Measurements from ENCODE around the gene RFC4.
"Not testable (repeated sequence)": the region's sequence is repeated elsewhere in the genome, so short reads cannot be mapped to it uniquely, and the experiment has no call there.

Gene RFC4, protein sequence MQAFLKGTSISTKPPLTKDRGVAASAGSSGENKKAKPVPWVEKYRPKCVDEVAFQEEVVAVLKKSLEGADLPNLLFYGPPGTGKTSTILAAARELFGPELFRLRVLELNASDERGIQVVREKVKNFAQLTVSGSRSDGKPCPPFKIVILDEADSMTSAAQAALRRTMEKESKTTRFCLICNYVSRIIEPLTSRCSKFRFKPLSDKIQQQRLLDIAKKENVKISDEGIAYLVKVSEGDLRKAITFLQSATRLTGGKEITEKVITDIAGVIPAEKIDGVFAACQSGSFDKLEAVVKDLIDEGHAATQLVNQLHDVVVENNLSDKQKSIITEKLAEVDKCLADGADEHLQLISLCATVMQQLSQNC

GRCh38 chr3:186806089-186807055 lies at the start of gene RFC4:
RFC4 (minus strand) TSS chr3:186806482; CDS start chr3:186804713, 1,769 bp downstream.
- TF ChIP-seq, protein P1, sequence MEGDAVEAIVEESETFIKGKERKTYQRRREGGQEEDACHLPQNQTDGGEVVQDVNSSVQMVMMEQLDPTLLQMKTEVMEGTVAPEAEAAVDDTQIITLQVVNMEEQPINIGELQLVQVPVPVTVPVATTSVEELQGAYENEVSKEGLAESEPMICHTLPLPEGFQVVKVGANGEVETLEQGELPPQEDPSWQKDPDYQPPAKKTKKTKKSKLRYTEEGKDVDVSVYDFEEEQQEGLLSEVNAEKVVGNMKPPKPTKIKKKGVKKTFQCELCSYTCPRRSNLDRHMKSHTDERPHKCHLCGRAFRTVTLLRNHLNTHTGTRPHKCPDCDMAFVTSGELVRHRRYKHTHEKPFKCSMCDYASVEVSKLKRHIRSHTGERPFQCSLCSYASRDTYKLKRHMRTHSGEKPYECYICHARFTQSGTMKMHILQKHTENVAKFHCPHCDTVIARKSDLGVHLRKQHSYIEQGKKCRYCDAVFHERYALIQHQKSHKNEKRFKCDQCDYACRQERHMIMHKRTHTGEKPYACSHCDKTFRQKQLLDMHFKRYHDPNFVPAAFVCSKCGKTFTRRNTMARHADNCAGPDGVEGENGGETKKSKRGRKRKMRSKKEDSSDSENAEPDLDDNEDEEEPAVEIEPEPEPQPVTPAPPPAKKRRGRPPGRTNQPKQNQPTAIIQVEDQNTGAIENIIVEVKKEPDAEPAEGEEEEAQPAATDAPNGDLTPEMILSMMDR (IDR thresholded peaks at IDR 0.05; ENCODE audit: borderline replicate concordance, insufficient read depth, low read depth, low read length) = no peak
- peak within 1 kb of the TSS; percentile 57 for H3K4me3 ChIP-seq (ENCODE audit: low read depth, low read length)

- TF ChIP-seq, protein P1 (IDR thresholded peaks at IDR 0.05; ENCODE audit: borderline replicate concordance, insufficient read depth, low read depth, low read length) = no peak
- no peak overlapping the region for H3K4me3 ChIP-seq (ENCODE audit: low read depth, low read length)
These were observed 48.7 kb upstream of the RFC4 start for GRCh38 chr3:186854954-186855353.

DNA sequence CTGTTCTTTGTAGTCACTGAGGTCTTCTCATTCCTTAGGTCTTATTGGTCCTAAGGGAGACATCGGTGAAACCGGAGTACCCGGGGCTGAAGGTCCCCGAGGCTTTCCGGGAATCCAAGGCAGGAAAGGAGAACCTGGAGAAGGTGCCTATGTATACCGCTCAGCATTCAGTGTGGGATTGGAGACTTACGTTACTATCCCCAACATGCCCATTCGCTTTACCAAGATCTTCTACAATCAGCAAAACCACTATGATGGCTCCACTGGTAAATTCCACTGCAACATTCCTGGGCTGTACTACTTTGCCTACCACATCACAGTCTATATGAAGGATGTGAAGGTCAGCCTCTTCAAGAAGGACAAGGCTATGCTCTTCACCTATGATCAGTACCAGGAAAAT lies 47.9 kb upstream of the RFC4 start:
- TF ChIP-seq, protein P1 (IDR thresholded peaks at IDR 0.05; ENCODE audit: borderline replicate concordance, insufficient read depth, low read depth, low read length) = no peak
- H3K4me3 ChIP-seq (ENCODE audit: low read depth, low read length) = no peak overlapping the region

GRCh38 chr3:186852994-186853393 lies 46.7 kb upstream of the RFC4 start:
- no peak overlapping the region for H3K4me3 ChIP-seq (ENCODE audit: low read depth, low read length)
- TF ChIP-seq, protein P1 (IDR thresholded peaks at IDR 0.05; ENCODE audit: borderline replicate concordance, insufficient read depth, low read depth, low read length) = no peak

- H3K4me3 ChIP-seq (ENCODE audit: low read depth, low read length) = not testable (repeated sequence)
These were observed 45.6 kb upstream of the RFC4 start for GRCh38 chr3:186851835-186852234.

DNA sequence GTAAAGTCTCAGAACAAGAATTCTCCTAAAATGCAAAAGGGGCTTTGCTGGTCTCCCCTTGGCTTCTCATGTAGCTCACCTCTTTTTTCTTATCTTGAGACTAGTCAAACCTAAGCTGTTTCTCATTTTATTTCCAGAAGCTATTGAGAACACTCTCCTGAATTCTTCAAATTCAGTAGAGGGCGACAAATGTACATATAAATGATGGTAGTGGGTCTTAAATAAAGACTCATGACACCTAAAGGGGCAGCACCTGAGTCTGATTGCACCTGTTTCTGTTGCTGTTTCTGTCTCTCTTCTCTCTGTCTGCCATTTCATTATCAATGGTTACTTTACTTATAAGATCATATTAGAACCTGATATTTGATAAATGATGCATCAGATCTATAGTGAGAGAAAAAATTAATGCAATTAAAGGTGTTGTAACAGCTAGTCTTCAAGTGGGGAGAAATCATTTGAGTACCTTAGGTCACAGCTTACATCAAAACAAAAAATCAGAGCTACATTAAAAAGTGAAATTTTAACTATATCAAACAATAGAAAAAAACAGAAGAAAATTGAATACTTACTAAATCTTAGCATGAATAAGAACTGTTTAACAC lies 43.2 kb upstream of the RFC4 start:
- no peak overlapping the region for H3K4me3 ChIP-seq (ENCODE audit: low read depth, low read length)
- TF ChIP-seq, protein P1 (IDR thresholded peaks at IDR 0.05; ENCODE audit: borderline replicate concordance, insufficient read depth, low read depth, low read length) = peak; percentile 12; the same call in 1 of the 2 replicates

GRCh38 chr3:186847437-186847836 lies 41.2 kb upstream of the RFC4 start:
- TF ChIP-seq, protein P1 (IDR thresholded peaks at IDR 0.05; ENCODE audit: borderline replicate concordance, insufficient read depth, low read depth, low read length) = no peak

More at GRCh38 chr3:186847437-186847836, 41.2 kb upstream of the RFC4 start:
- no peak overlapping the region for H3K4me3 ChIP-seq (ENCODE audit: low read depth, low read length)
